GM19193 (cell line): ENCODE measurements around the gene DCUN1D2.

Source experiments
- POLR2A ChIP-seq: IDR thresholded peaks from 4 replicates; pipeline ENCODE4 v1.6.1; 2011; ENCODE audit not compliant: insufficient read depth, insufficient read length; ENCODE audit errors: extremely low read depth

The DCUN1D2 gene

DNA sequence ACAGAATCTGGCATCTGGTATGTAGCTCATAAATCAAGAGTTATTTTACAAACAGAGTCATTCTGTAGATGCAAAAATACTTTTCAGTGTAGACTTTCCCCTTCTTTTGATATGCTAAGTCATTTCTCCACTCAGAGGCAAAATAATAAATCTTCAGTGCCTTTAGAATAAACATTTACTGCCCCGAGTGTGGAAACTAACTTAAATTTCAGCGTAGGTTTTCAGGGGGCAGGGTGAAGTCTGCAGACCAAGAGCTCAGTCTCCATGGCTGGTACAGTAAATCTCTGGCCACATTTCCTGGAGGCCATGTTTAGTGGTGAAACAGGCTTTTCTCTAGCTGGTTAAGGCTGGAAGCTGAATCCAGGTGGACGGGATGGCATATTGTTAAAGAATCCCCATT, 24.1 kb downstream of the DCUN1D2 start:
- no peak for TF ChIP-seq POLR2A

DNA sequence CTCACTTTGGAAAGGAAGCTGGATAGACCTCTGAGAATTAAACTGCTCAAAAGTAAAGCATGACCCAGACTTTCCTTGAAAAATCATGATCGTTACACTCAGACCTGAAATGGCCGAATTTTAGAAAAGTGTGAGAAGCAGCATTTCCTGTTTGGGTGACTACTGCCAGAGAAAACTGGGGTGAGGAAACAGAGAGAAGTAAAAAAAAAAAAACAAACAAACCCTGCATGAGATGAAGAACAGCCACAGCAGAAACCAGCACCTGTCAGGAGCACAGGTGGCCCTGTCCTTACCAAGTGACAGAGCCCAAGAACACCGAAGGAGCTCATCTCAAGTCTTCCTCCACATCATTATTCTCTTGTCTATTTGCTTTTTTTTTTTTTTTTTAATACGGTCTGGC, 25.2 kb downstream of the DCUN1D2 start:
- TF ChIP-seq POLR2A: no peak

DNA sequence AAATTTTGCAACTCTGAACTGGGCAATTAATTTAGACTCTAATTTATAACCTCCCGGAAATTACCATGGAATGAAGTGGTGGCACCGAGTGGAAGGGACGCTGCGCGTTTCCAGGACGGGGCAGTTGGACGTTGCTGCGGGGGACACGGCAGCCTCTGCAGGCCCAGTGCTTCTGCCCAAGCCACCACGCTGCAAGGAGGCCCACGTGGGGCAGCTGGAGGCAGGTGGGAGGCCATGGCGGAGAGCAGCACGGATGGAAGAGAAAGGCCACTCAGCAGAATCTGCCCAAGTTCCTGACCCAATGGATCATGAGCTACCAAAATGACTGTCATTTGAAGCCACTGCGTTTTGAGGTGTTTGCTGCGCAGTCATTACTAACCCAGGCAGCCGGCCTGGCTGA, 26.0 kb downstream of the DCUN1D2 start:
- TF ChIP-seq POLR2A: no peak

DNA sequence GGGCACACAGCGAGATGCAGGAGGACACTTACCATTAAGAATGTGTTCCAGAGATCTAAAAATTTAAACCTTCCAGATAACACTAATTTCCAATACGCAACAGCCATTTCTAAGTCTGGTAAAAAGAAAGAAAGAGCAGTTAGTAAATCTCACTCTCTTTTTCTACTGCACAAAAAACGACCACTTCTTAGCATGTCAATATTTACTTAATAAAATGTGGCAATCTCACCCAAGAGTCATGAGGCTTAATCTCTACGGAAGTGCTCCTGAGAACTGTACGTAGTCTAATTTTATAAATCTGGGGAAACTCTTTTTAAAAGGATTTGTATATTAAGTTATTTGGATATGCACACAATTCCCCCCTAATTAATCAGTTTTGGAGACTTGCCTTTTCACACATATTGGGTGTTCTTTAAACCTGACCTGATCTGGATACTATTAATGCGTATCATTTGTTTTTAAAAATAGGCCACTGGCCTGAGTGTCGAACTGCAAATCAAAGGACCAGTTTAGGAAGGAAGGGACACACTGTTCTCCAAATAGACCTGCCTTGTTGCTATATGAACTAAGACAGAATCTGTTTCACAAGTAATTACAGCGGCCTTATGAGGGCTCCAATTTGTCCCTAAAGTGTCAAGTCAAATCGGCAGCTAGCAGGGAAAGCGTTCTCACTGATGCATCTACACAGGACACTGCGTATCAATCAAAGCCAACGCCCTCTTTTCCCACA, 29.3 kb downstream of the DCUN1D2 start:
- TF ChIP-seq POLR2A: no peak

DNA sequence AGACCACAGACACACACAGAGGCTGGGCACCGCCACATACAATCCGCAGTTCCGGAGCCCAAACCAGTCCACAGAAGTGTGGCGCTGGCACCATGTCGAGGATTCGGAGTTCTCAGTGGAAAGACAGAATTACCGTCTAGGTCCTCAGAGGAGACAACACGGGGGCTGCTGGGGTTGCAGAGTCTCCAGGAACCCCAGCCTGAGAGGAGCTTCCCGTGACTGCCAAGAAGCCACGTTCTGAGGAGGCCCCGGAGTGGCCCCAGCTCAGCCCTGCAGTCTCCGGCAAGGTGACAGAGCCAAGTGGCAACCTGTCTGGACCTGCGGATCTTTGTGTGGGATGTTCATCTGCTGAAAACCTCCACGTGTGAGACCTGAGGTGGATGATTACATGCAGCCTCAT, 29.9 kb downstream of the DCUN1D2 start:
- no peak for TF ChIP-seq POLR2A

DNA sequence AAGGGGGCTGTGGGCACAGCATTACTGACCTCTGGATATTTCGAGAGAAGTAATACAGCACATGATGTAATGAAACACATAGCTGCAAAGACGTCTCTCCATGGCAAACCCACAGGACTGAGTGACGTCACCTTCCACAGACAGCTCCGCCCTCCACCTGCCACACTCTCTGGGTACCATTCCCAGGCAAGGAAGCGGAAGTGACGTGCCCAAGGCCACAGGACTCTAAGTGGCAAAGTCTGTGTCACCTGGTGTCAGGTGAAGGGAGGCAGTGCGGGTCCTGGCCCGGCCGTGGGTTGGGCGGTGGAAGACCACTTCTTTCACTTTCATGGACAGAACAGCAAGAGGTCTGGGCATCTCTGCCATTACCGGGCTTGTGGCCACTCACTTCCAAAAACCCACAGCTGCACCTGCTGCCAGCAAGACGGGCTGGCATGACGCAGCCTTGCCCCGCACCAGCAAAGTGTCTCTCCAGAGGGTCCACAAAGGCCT, 30.4 kb downstream of the DCUN1D2 start:
- no peak for TF ChIP-seq POLR2A

DNA sequence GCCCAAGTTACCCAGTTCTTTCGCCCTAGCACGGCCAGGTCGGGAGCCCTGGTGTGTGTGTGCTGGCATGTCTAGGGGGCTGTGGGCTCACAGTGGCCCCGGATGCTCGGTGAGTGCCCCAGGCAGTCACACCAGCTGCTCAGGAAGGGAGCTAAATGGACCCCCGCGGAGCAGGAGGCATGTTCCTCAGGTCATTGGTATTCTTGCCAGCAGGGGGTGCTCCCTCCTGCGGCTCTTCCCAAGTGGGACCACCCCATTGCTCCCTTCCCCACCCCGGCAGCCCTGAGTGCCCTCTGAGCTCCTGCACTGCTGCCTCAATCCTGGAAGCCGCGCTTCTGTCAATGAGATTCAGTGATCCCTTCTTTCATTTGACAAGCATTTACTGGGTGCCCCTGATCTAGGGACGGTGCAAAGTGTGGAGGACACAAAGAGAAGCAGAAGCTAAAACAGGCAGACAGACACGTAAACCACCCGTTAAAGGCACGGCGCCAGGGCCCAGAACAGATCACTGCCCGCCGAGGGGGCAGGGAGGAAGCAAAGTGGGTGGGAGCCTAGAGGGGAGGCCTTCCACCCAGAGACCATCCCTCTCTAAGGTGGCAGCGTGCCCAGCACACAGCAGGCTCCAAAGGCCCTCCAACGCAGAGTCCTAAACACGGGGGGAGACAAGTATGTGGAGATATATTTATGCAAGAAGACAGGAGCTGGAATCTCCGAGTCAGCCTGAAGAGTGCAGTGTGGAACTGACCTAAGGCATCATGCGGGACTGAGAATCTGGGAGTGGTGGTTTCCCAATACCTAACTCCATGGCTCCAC, 32.1 kb downstream of the DCUN1D2 start:
- no peak for TF ChIP-seq POLR2A

DNA sequence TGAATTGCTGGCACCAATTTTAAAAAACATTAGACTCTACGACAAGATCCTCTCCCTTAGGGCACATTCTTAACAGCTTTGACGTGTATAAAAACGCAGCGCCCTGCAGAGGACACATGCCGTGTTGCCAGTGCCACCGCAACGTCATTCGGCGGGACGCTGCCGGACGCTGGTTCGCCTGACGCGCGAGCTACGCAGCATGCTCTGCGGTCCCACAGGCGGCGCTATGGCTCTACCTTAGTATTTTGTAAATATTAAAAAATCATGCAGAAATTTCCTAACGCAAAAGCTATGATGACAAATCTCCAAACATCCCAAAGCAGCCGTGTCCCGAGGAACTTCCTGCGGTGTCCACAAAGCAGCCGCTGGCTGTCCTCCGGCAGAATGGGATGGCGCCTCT, 33.0 kb downstream of the DCUN1D2 start:
- no peak for TF ChIP-seq POLR2A

DNA sequence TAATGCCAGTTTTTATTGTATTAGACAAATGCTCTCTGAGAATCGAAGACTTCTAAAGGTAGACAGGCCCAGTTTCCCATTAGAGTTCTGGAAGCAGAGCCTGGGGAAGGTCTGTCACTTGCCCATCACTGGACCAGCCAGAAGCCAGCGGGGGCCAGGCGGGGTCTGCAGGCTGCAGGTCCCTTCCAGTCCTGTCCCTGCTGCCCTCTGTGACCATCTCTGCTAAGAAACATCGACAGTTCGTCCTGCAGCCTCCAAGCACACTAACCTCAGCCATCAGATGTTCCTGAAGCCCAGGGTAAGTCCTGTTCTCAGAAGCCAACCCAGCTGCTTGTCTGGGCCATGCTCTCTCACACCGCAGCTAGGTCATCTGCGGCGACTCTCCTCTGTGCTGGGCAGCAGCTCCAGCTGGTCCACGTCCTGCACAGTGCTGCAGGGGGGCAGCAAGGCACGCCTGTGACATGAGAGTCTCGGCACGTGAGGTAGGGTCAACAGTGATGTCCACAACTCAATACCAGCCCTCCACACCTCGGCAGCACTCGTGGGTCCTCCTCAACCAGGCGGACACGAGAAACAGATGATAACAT, 34.3 kb downstream of the DCUN1D2 start:
- no peak for TF ChIP-seq POLR2A

DNA sequence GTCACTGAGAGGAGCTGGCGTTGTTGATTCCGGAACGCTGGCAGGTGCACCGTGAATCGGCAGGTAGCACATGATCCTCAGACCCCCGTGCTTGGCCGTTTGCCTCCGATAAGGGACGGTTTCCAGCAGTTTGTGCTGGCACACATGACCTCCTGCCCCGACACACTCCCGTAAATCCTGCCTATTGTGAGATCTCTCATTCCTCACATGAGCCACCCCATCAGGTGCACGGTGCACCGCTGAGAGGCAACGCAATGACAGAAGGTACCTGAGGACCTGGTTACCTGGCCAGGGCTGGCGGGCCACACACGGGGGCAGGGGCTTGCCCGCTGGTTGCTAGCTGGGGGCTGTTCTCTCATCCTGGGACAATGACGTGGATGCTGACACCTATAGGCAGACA, 35.1 kb downstream of the DCUN1D2 start:
- no peak for TF ChIP-seq POLR2A

DNA sequence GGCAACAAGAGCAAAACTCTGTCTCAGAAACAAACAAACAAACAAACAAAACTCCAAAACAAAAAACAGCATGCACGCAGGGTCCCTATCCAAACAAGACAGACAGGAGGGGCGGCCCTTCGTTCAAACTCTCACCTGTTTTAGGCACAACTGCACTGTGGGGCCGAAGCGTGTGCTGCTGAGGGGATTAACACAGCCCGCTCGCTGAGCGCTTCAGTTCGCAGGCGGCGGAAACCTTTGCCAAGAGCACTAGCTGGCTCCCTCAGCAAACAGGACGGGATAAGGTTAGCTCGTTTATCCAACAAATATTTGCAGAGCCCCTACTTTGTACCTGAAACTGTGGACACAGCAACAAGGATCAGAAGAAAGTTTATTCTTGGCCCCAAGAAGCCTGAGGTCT, 35.6 kb downstream of the DCUN1D2 start:
- TF ChIP-seq POLR2A: no peak

DNA sequence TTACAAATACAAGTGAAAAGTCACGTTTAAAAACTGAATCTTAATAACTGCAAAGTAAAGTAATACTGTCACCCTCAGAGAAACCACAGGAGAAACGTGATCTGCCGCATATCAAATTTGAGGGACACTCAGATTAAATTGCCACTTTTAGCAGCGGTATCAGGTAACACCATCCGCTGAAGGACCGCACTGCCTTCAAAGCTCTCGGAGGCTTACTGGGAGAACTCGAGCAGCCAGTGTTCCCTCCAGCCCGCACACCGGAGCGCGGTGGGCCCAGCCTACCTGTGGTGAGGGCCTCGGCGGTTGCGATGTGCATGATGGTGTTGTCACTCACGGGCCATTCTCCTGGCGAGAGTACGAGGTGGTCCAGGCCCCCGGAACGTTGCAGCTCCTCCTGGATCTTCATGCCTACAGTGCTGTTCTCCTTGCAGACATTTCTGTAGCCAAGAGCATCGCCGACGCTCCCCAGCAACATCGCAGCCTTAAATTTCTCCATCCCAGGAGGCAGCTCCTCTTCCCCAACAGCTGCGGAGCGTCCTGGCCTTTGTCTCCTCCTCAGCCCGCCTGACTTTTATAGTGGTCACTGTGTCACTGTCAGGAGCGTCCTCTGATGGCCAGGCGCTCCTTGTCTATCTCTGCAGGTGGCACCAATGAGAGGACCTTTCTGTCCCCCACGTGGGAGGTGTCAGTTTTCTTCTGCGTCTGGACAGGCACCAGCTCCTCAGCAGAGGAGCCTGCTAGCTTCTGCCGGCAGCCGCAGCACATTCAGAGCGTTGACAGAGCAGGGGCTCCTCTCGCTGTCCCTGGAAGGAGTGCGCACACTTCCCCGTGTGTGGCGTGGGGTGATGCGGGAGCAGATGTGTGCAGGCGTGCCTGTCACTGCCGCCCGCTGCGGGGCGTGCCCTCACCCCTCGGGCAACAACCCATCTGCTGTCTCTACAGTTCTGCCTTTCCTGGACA, 37.3 kb downstream of the DCUN1D2 start, which contains the start of gene ADPRHL1:
ADPRHL1 (minus strand) TSS at position 547 of the 960 bp plus-strand sequence; CDS start at position 496, 51 bp downstream.
- no peak for TF ChIP-seq POLR2A

DNA sequence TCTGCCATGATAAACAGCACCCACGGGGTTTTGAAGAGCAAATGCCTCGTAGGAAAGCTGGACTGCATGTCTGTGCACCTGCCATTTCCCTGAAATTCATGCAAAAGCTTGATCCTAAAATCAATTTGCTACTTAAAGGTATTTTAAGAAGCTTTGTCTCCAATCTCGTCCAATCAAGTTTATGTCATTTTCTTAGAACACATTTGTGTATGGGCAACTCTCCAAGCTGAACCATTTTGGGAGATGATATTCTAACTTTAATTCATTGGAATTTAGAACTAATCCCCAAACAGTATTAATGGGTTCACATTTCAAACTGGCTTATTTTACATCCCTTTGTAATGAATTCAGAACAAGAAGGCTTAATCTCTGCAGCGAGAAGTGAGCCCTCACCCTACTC, 38.0 kb downstream of the DCUN1D2 start:
- TF ChIP-seq POLR2A: no peak

DNA sequence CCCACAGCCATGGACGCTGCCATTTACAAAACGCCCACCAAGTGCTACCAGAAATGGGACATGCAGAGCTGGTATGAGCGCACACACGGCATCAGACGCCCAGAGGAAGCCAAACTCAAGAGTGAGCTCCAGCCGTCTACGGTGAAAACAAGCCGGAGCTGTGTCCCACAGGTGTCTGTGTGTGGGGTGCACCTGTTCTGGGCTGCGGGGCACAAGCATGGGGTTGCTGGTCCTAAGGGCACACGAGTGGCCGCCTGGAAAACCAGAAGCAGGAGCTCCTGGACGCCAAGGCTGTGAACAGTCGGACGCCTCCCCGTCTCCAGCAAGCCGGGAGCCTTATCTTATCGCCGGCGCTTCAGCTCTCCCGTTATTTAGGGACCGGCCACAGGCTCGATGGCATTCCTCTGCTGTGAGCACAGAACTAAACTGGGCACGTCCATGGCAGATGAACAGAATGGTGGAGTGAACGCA, 38.5 kb downstream of the DCUN1D2 start:
- TF ChIP-seq POLR2A: no peak
